Panc1 (cell line): ENCODE data around the gene FOXR1.

Experiments
- POLR2AphosphoS5 ChIP-seq: IDR thresholded peaks from 2 replicates; pipeline ENCODE4 v1.6.1; 2012; ENCODE audit warnings: mild to moderate bottlenecking, low read depth, low read length, moderate library complexity
- REST ChIP-seq, 2 experiments: IDR thresholded peaks; 2 replicates each; pipeline ENCODE4 v1.6.1; 2011 to 2012; ENCODE audit warnings: low read depth in 2 of 2, control low read depth in 1 of 2, low read length in 1 of 2, mild to moderate bottlenecking in 1 of 2, moderate library complexity in 1 of 2; ENCODE audit not compliant: insufficient read depth in 1 of 2
- TF ChIP-seq, protein P1 (sequence below): fragments of 450-650 bp; IDR thresholded peaks from 2 replicates; pipeline ENCODE4 v1.5.1; 2017; ENCODE audit warnings: mild to moderate bottlenecking

DNA sequence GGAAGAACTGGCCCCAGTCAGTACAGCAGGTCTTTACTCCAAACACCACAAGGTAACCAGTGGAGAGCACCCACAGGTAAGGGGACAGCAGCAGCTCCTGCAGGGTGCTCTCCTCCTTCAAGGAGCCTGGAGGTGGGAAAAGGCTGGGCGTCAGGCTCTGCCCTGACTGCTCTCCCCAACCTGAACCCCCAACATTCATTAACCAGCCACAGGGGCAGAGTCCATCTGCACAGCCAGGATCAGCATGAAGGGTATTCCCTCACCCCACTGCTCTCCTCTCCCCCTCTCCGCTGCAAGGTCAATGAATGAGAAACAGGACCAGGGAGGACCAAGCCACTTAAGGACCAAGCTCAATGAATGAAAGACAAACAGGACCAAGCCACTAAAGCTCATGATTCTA is 55.4 kb downstream of the FOXR1 start:
- TF ChIP-seq, protein P1, sequence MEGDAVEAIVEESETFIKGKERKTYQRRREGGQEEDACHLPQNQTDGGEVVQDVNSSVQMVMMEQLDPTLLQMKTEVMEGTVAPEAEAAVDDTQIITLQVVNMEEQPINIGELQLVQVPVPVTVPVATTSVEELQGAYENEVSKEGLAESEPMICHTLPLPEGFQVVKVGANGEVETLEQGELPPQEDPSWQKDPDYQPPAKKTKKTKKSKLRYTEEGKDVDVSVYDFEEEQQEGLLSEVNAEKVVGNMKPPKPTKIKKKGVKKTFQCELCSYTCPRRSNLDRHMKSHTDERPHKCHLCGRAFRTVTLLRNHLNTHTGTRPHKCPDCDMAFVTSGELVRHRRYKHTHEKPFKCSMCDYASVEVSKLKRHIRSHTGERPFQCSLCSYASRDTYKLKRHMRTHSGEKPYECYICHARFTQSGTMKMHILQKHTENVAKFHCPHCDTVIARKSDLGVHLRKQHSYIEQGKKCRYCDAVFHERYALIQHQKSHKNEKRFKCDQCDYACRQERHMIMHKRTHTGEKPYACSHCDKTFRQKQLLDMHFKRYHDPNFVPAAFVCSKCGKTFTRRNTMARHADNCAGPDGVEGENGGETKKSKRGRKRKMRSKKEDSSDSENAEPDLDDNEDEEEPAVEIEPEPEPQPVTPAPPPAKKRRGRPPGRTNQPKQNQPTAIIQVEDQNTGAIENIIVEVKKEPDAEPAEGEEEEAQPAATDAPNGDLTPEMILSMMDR, result no peak
- TF ChIP-seq REST (IDR thresholded peaks at IDR 0.05; ENCODE audit: insufficient read depth in 1 of 2, low read depth in 2 of 2, low read length in 1 of 2), result no peak
- TF ChIP-seq POLR2AphosphoS5, result no peak
